Body of pancreas (tissue), 4 donors: ENCODE results near the gene ALOX12. TPM values are rescaled to one million over a fixed set of nuclear protein-coding genes. Genes with fewer than 3 reads are reported as not detected.

ENCODE experiments used
- ATAC-seq: fragments of 150-250 bp; one replicate; pipeline ENCODE4 v1.9.1; 2016
- DNase-seq, 4 donors: peaks; one replicate each; pipeline ENCODE4 v3.0.0-alpha.2; 2019
- H3K27ac ChIP-seq, 4 donors: fragments of 200-600 bp; sonication (generic); 1 replicate in 3 of 4; 2 replicates in 1 of 4; pipeline versions ENCODE4 v1.5.1 to v1.6.1; 2016 to 2019; ENCODE audit warnings: mild to moderate bottlenecking in 1 of 4, mixed read lengths in 1 of 4, moderate library complexity in 1 of 4
- H3K27me3 ChIP-seq, 2 donors: fragments of 200-600 bp; sonication (generic); one replicate each; pipeline ENCODE4 v1.6.0; 2016; ENCODE audit warnings: mild to moderate bottlenecking in 1 of 2
- H3K36me3 ChIP-seq, 2 donors: fragments of 200-600 bp; sonication (generic); replicated peaks in 1 of 2; 2 replicates each; pipeline ENCODE4 v1.5.1; 2016; ENCODE audit warnings: low read depth in 2 of 2; ENCODE audit not compliant: insufficient read depth in 1 of 2
- H3K4me1 ChIP-seq: fragments of 200-600 bp; sonication (generic); one replicate; pipeline ENCODE4 v1.6.0; 2016
- H3K4me3 ChIP-seq, 2 donors: fragments of 200-600 bp; sonication (generic); 1 replicate in 1 of 2; 2 replicates in 1 of 2; pipeline ENCODE4 v1.5.1; 2016 to 2019
- H3K9me3 ChIP-seq, 3 donors: fragments of 200-600 bp; sonication (generic); 1 replicate in 2 of 3; 2 replicates in 1 of 3; pipeline ENCODE4 v1.5.1; 2016
- CTCF ChIP-seq, 7 experiments: fragments of 450-650 bp in 4 of 7; fragments of 200-600 bp in 3 of 7; sonication (generic) in 3 of 7; IDR thresholded peaks; one replicate each; pipeline ENCODE4 v1.5.1; 2016 to 2019; ENCODE audit warnings: antibody characterized with exemption in 7 of 7
- POLR2A ChIP-seq, 3 donors: fragments of 450-650 bp; IDR thresholded peaks; one replicate each; pipeline ENCODE4 v1.6.1; 2016; ENCODE audit warnings: antibody characterized with exemption in 3 of 3, mild to moderate bottlenecking in 2 of 3
- WGBS, 2 donors: methylation state at CpG; one replicate each; pipeline ENCODE4 v1.1.5; 2017; 5-methylcytosine and 5-hydroxymethylcytosine counted together
- intact Hi-C: fragments of 100-400 bp; cut with DNase I; formaldehyde crosslinking; loops from one replicate; pipeline ENCODE4 v1.15.1; 2023
- total RNA-seq, 2 donors: library from RNA; depleted of rRNA; stranded (reverse); fragments of >200 nt; gene quantifications; one replicate each; pipeline ENCODE4 v1.1.0, GENCODE V29; 2016

Gene ALOX12
- total RNA-seq, 2 donors from 2014 or later, result not detected

GRCh38 chr17:7001318-7001961 is 5.6 kb downstream of the ALOX12 start:
- DNase-seq (peak in 1 of 4 donors; percentile 41), ATAC-seq (no peak)
- Histone ChIP-seq H3K4me1 (peaks cover under 1% of the 10 kb centered on the region), H3K27me3 (no peaks in the 10 kb centered on the region), H3K9me3 (no peaks in the 10 kb centered on the region), H3K4me3 (no peak overlapping the region), H3K27ac (no peak overlapping the region), H3K36me3 (peaks cover 6 to 17% of the 10 kb centered on the region in 2 donors)
- WGBS, 2 donors, result 66 to 76% methylated on average over 10 of the region's 10 CpGs
- intact Hi-C loops, result loop anchor here (10.0 kb wide), 1 partner anchor 87 kb away; no protein-coding TSS in a partner anchor
- TF ChIP-seq CTCF (IDR thresholded peaks at IDR 0.05), result peak in 5 of 7 experiments; percentile 15 to 35 (median 31)
- no peak for TF ChIP-seq POLR2A (IDR thresholded peaks at IDR 0.05)

GRCh38 chr17:7002288-7003047 is 6.6 kb downstream of the ALOX12 start:
- H3K27me3 ChIP-seq, result no peaks in the 10 kb centered on the region
- no peaks in the 10 kb centered on the region for H3K4me1 ChIP-seq
- no peak overlapping the region for H3K27ac ChIP-seq
- no peak overlapping the region for H3K4me3 ChIP-seq
- WGBS, 2 donors, result 85 to 88% methylated on average over 6 of the region's 6 CpGs
- TF ChIP-seq POLR2A (IDR thresholded peaks at IDR 0.05) (no peak), CTCF (IDR thresholded peaks at IDR 0.05) (no peak)
- H3K9me3 ChIP-seq, result no peaks in the 10 kb centered on the region
- intact Hi-C loops, result loop anchor here (10.0 kb wide), 1 partner anchor 88 kb away; no protein-coding TSS in a partner anchor
- DNase-seq (no peak), ATAC-seq (no peak)
- peaks cover 6 to 17% of the 10 kb centered on the region in 2 donors for H3K36me3 ChIP-seq

GRCh38 chr17:7003745-7004144 is 7.9 kb downstream of the ALOX12 start:
- H3K27me3 ChIP-seq, result no peaks in the 10 kb centered on the region
- DNase-seq (no peak), ATAC-seq (no peak)
- H3K4me1 ChIP-seq, result no peaks in the 10 kb centered on the region
- no peak overlapping the region for H3K27ac ChIP-seq
- no peak for TF ChIP-seq CTCF (IDR thresholded peaks at IDR 0.05)
- TF ChIP-seq POLR2A (IDR thresholded peaks at IDR 0.05), result no peak
- H3K9me3 ChIP-seq, result no peaks in the 10 kb centered on the region
- H3K36me3 ChIP-seq, result peaks cover 6 to 15% of the 10 kb centered on the region in 2 donors
- H3K4me3 ChIP-seq, result no peak overlapping the region
- WGBS, 2 donors, result 86 to 93% methylated on average over 2 of the region's 2 CpGs
- intact Hi-C loops, result loop anchor here (10.0 kb wide), 1 partner anchor 89 kb away; no protein-coding TSS in a partner anchor

GRCh38 chr17:7004398-7005253 is 8.8 kb downstream of the ALOX12 start:
- peaks cover 6 to 8% of the 10 kb centered on the region in 2 donors for H3K36me3 ChIP-seq
- WGBS, 2 donors, result 93 to 100% methylated on average over 2 of the region's 2 CpGs
- intact Hi-C loops, result loop anchor here (10.0 kb wide), 1 partner anchor 90 kb away; no protein-coding TSS in a partner anchor
- H3K9me3 ChIP-seq, result no peaks in the 10 kb centered on the region
- no peak overlapping the region for H3K4me3 ChIP-seq
- peak; percentile 71 for ATAC-seq
- peak in 6 of 7 experiments; percentile 47 to 75 (median 68) for TF ChIP-seq CTCF (IDR thresholded peaks at IDR 0.05)
- TF ChIP-seq POLR2A (IDR thresholded peaks at IDR 0.05), result no peak
- DNase-seq, result peak in 1 of 4 donors; percentile 33
- H3K27me3 ChIP-seq, result no peaks in the 10 kb centered on the region
- H3K4me1 ChIP-seq, result no peaks in the 10 kb centered on the region
- H3K27ac ChIP-seq, result no peak overlapping the region
